WTC11 (cell line): ENCODE data around the gene SEH1L. TPM values are rescaled to one million over a fixed set of nuclear protein-coding genes. Genes with fewer than 3 reads are reported as not detected.

ENCODE experiments used
- ATAC-seq: fragments of 200-7000 bp; cut with Tn5 transposase; 2 replicates; pipeline ENCODE4 v1.10.0; 2021; ENCODE audit warnings: mild to moderate bottlenecking, moderate library complexity
- CTCF ChIA-PET: fragments of 300-600 bp; sonication (Branson Sonifier 250); formaldehyde crosslinking; loops from one replicate; lab custom pipeline; 2021; ENCODE audit warnings: antibody characterized with exemption; lab: Charles Lee
- POLR2A ChIA-PET: fragments of 350-600 bp; sonication (Branson Sonifier 250); formaldehyde crosslinking; loops from one replicate; lab custom pipeline; 2021; ENCODE audit warnings: antibody characterized with exemption; lab: Charles Lee
- DNase-seq: peaks from one replicate; pipeline ENCODE4 v3.0.0; 2021; ENCODE audit warnings: low spot score
- H3K27ac Mint-ChIP-seq: 2 replicates; pipeline ENCODE4 v1.8.0; 2021; ENCODE audit warnings: mixed read lengths
- H3K27me3 Mint-ChIP-seq: 2 replicates; pipeline ENCODE4 v1.8.0; 2021; ENCODE audit warnings: low read depth, mild to moderate bottlenecking, moderate library complexity, mixed read lengths
- H3K36me3 Mint-ChIP-seq: 2 replicates; pipeline ENCODE4 v1.8.0; 2021; ENCODE audit warnings: mixed read lengths
- H3K4me1 Mint-ChIP-seq: 2 replicates; pipeline ENCODE4 v1.8.0; 2022; ENCODE audit warnings: mixed read lengths
- H3K4me3 Mint-ChIP-seq: 2 replicates; pipeline ENCODE4 v1.8.0; 2021; ENCODE audit warnings: mild to moderate bottlenecking, moderate library complexity, mixed read lengths
- H3K9me3 Mint-ChIP-seq: 2 replicates; pipeline ENCODE4 v1.8.0; 2021; ENCODE audit warnings: mixed read lengths
- CBFB ChIP-seq: sonication (generic); formaldehyde crosslinking; IDR thresholded peaks from 2 replicates; pipeline ENCODE4 v1.8.1; 2022; ENCODE audit warnings: mild to moderate bottlenecking, low read depth, missing genetic modification reagents
- FOXJ3 ChIP-seq: sonication (generic); formaldehyde crosslinking; IDR thresholded peaks from 2 replicates; pipeline ENCODE4 v1.9.0; 2021; ENCODE audit warnings: missing genetic modification reagents, mild to moderate bottlenecking, borderline replicate concordance
- GABPB1 ChIP-seq: sonication (generic); formaldehyde crosslinking; IDR thresholded peaks from 2 replicates; pipeline ENCODE4 v1.8.1; 2023; ENCODE audit warnings: mild to moderate bottlenecking, missing genetic modification reagents
- JUN ChIP-seq: sonication (generic); formaldehyde crosslinking; IDR thresholded peaks from 2 replicates; pipeline ENCODE4 v1.8.0; 2023; ENCODE audit warnings: mild to moderate bottlenecking, missing genetic modification reagents
- NFE2L1 ChIP-seq: sonication (generic); formaldehyde crosslinking; IDR thresholded peaks from 2 replicates; pipeline ENCODE4 v1.8.1; 2023; ENCODE audit warnings: missing genetic modification reagents
- NR1H2 ChIP-seq: sonication (generic); formaldehyde crosslinking; IDR thresholded peaks from 2 replicates; pipeline ENCODE4 v1.9.0; 2021; ENCODE audit warnings: mild to moderate bottlenecking, moderate library complexity, missing genetic modification reagents
- RORB ChIP-seq: fragments of 250-450 bp; sonication (Bioruptor Pico); IDR thresholded peaks from 2 replicates; pipeline ENCODE4 v1.9.0; 2021; ENCODE audit warnings: mild to moderate bottlenecking
- SMAD3 ChIP-seq: sonication (generic); formaldehyde crosslinking; IDR thresholded peaks from 2 replicates; pipeline ENCODE4 v1.8.0; 2022; ENCODE audit warnings: missing genetic modification reagents, mild to moderate bottlenecking, borderline replicate concordance
- TCF7 ChIP-seq: sonication (generic); formaldehyde crosslinking; IDR thresholded peaks from 2 replicates; pipeline ENCODE4 v1.8.0; 2022; ENCODE audit warnings: mild to moderate bottlenecking, low read depth, missing genetic modification reagents, moderate library complexity
- ZNF317 ChIP-seq: sonication (generic); formaldehyde crosslinking; IDR thresholded peaks from 2 replicates; pipeline ENCODE4 v1.8.1; 2023; ENCODE audit warnings: low read depth, mild to moderate bottlenecking, moderate library complexity, missing genetic modification reagents, borderline replicate concordance
- ZNF396 ChIP-seq: fragments of 250-450 bp; sonication (Bioruptor Pico); IDR thresholded peaks from 2 replicates; pipeline ENCODE4 v1.8.0; 2021; ENCODE audit warnings: mild to moderate bottlenecking, moderate library complexity, borderline replicate concordance
- ZNF423 ChIP-seq: fragments of 250-450 bp; sonication (Bioruptor Pico); IDR thresholded peaks from 2 replicates; pipeline ENCODE4 v2.1.2; 2022; ENCODE audit warnings: mild to moderate bottlenecking, moderate library complexity
- total RNA-seq: library from RNA; stranded (reverse); gene quantifications from 3 replicates; pipeline ENCODE4 v1.2.3, GENCODE V29; 2021
- TF ChIP-seq, protein P1 (sequence below): sonication (generic); formaldehyde crosslinking; IDR thresholded peaks from 2 replicates; pipeline ENCODE4 v1.8.1; 2023; ENCODE audit warnings: mild to moderate bottlenecking, moderate library complexity, missing genetic modification reagents
- TF ChIP-seq, protein P2 (sequence below): sonication (generic); formaldehyde crosslinking; IDR thresholded peaks from 2 replicates; pipeline ENCODE4 v1.8.0; 2022; ENCODE audit warnings: mild to moderate bottlenecking, missing genetic modification reagents
- TF ChIP-seq, protein P3 (sequence below): sonication (generic); formaldehyde crosslinking; IDR thresholded peaks from 2 replicates; pipeline ENCODE4 v1.8.1; 2022; ENCODE audit warnings: mild to moderate bottlenecking, missing genetic modification reagents, moderate library complexity, borderline replicate concordance
- TF ChIP-seq, protein P4 (sequence below): fragments of 250-450 bp; sonication (Bioruptor Pico); IDR thresholded peaks from 2 replicates; pipeline ENCODE4 v1.9.0; 2021; ENCODE audit warnings: moderate library complexity, mild to moderate bottlenecking, inconsistent platforms, borderline replicate concordance
- TF ChIP-seq, protein P5 (sequence below): sonication (generic); formaldehyde crosslinking; IDR thresholded peaks from 2 replicates; pipeline ENCODE4 v1.8.0; 2022; ENCODE audit warnings: mild to moderate bottlenecking, missing genetic modification reagents
- TF ChIP-seq, protein P6 (sequence below): sonication (generic); formaldehyde crosslinking; IDR thresholded peaks from 2 replicates; pipeline ENCODE4 v1.8.1; 2022; ENCODE audit warnings: mild to moderate bottlenecking, moderate library complexity, missing genetic modification reagents
- TF ChIP-seq, protein P7 (sequence below): sonication (generic); formaldehyde crosslinking; IDR thresholded peaks from 2 replicates; pipeline ENCODE4 v1.8.1; 2022; ENCODE audit warnings: missing genetic modification reagents, borderline replicate concordance
- TF ChIP-seq, protein P8 (sequence below): sonication (generic); formaldehyde crosslinking; IDR thresholded peaks from 2 replicates; pipeline ENCODE4 v1.8.0; 2022; ENCODE audit warnings: mild to moderate bottlenecking, missing genetic modification reagents

The SEH1L gene
- total RNA-seq, 1 experiment from 2014 or later, result 75.5 TPM

DNA sequence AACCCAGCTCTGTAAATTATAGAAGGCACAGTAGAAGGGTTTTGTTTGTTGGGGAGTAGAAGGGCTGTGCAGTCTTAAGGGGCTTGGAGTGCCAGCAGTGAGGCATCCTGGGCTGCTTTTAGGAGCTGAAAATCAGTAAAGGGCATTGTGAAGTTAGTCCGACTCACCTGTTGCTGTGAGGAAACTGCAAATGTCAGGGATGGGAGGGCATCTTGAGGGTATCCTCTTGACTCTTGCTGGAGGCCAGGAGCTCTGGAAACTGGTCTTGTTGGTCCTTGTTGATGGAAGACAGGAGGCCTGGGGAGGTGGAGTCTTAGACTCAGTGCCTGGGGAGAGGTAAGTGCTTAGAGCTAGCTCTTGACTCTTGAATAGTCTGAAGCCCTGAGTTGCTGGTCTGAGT, 57.5 kb downstream of the SEH1L start (continued):
- TF ChIP-seq, protein P1, sequence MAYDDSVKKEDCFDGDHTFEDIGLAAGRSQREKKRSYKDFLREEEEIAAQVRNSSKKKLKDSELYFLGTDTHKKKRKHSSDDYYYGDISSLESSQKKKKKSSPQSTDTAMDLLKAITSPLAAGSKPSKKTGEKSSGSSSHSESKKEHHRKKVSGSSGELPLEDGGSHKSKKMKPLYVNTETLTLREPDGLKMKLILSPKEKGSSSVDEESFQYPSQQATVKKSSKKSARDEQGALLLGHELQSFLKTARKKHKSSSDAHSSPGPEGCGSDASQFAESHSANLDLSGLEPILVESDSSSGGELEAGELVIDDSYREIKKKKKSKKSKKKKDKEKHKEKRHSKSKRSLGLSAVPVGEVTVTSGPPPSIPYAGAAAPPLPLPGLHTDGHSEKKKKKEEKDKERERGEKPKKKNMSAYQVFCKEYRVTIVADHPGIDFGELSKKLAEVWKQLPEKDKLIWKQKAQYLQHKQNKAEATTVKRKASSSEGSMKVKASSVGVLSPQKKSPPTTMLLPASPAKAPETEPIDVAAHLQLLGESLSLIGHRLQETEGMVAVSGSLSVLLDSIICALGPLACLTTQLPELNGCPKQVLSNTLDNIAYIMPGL (CRISPR knock-in tag), result no peak

DNA sequence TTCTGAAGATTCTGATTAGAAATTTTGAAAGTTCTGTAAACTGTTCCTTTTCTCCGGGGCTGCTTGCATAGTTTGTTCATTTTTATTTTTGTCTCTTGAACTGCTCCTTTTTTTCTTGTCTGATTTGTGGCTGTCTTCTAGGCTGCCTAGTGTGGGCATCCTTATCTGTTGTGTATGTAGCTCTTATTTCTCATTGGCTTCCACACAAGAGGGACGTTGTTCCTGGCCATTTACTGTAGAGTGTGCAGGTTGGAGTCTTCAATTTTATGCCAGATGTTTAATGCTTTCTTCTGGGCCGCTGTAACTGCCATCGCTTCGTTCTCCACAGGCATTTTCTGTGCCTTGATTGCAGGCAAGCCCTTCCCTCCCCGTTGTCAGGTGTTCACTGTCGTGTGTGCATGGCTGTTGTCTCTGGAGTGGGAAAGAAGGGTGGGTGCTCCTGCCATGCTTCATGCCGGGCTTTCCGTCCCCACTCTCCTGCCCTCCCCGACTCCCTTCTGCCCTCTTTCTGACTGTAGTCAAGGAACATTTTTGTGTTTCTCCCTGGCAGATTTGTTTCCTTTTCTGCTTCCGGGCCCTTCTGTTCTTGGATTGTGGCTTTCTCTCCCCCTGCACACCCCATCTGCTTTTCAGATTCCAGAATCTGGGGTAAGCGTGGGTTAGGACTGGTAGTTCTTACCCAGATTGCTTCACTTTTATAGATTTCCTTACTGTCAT, 58.9 kb downstream of the SEH1L start:
- Mint-ChIP-seq H3K4me1 (no peaks in the 10 kb centered on the region), H3K9me3 (no peaks in the 10 kb centered on the region), H3K27me3 (no peaks in the 10 kb centered on the region), H3K27ac (peak overlapping the region; percentile 62; the same call in 1 of the 2 replicates), H3K4me3 (no peak overlapping the region), H3K36me3 (peaks cover 19% of the 10 kb centered on the region)
- no peak for DNase-seq
- ChIA-PET POLR2A (no interaction called here), CTCF (interaction anchor here (1.4 kb wide), 1 partner anchor 106 kb away, joined by 3 read pairs; no protein-coding TSS in a partner anchor)
- ATAC-seq, result no peak
- TF ChIP-seq NR1H2 (CRISPR knock-in tag) (no peak), FOXJ3 (CRISPR knock-in tag) (no peak), TCF7 (CRISPR knock-in tag) (no peak), ZNF317 (no peak), ZNF423 (CRISPR knock-in tag) (no peak), GABPB1 (CRISPR knock-in tag) (no peak), NFE2L1 (CRISPR knock-in tag) (no peak), SMAD3 (CRISPR knock-in tag) (no peak), RORB (CRISPR knock-in tag) (no peak), CBFB (CRISPR knock-in tag) (no peak)
- TF ChIP-seq, protein P2, sequence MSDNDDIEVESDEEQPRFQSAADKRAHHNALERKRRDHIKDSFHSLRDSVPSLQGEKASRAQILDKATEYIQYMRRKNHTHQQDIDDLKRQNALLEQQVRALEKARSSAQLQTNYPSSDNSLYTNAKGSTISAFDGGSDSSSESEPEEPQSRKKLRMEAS, result no peak
- TF ChIP-seq, protein P3, sequence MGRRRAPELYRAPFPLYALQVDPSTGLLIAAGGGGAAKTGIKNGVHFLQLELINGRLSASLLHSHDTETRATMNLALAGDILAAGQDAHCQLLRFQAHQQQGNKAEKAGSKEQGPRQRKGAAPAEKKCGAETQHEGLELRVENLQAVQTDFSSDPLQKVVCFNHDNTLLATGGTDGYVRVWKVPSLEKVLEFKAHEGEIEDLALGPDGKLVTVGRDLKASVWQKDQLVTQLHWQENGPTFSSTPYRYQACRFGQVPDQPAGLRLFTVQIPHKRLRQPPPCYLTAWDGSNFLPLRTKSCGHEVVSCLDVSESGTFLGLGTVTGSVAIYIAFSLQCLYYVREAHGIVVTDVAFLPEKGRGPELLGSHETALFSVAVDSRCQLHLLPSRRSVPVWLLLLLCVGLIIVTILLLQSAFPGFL (CRISPR knock-in tag), result no peak
- TF ChIP-seq, protein P4, sequence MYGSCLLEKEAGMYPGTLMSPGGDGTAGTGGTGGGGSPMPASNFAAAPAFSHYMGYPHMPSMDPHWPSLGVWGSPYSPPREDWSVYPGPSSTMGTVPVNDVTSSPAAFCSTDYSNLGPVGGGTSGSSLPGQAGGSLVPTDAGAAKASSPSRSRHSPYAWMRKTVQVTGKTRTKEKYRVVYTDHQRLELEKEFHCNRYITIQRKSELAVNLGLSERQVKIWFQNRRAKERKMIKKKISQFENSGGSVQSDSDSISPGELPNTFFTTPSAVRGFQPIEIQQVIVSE (CRISPR knock-in tag), result no peak
- TF ChIP-seq, protein P5, sequence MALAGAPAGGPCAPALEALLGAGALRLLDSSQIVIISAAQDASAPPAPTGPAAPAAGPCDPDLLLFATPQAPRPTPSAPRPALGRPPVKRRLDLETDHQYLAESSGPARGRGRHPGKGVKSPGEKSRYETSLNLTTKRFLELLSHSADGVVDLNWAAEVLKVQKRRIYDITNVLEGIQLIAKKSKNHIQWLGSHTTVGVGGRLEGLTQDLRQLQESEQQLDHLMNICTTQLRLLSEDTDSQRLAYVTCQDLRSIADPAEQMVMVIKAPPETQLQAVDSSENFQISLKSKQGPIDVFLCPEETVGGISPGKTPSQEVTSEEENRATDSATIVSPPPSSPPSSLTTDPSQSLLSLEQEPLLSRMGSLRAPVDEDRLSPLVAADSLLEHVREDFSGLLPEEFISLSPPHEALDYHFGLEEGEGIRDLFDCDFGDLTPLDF (CRISPR knock-in tag), result no peak
- TF ChIP-seq, protein P6, sequence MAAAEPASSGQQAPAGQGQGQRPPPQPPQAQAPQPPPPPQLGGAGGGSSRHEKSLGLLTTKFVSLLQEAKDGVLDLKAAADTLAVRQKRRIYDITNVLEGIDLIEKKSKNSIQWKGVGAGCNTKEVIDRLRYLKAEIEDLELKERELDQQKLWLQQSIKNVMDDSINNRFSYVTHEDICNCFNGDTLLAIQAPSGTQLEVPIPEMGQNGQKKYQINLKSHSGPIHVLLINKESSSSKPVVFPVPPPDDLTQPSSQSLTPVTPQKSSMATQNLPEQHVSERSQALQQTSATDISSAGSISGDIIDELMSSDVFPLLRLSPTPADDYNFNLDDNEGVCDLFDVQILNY (CRISPR knock-in tag), result no peak
- TF ChIP-seq, all 79 proteins: peak for 0

DNA sequence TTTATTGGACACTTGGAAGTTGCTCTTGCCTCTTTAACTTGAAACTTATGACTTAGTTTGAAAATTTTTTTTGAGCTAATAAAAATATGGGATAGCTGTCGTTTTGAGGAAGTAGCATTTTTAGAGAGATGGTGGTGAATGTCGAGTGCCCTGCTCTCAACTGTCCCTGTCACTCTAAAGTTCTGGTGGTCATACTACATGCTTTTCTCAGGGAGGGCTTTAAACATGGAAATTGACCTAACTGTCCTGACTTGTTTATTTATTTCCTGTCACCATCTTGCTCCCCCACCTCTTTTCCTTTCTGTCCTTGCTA, 59.4 kb downstream of the SEH1L start:
- no peak for DNase-seq
- no peak overlapping the region for H3K4me3 Mint-ChIP-seq
- H3K36me3 Mint-ChIP-seq, result peaks cover 21% of the 10 kb centered on the region
- H3K4me1 Mint-ChIP-seq, result no peaks in the 10 kb centered on the region
- H3K27ac Mint-ChIP-seq, result peak overlapping the region; percentile 62
- no peaks in the 10 kb centered on the region for H3K9me3 Mint-ChIP-seq
- ATAC-seq, result no peak
- no peaks in the 10 kb centered on the region for H3K27me3 Mint-ChIP-seq
- ChIA-PET POLR2A (no interaction called here), CTCF (interaction anchor here (1.4 kb wide), 1 partner anchor 106 kb away, joined by 3 read pairs; no protein-coding TSS in a partner anchor)
- TF ChIP-seq ZNF423 (CRISPR knock-in tag) (no peak), TCF7 (CRISPR knock-in tag) (no peak), JUN (CRISPR knock-in tag) (no peak), ZNF396 (CRISPR knock-in tag) (no peak), CBFB (CRISPR knock-in tag) (no peak)
- TF ChIP-seq, protein P3 (CRISPR knock-in tag), result no peak
- TF ChIP-seq, protein P7, sequence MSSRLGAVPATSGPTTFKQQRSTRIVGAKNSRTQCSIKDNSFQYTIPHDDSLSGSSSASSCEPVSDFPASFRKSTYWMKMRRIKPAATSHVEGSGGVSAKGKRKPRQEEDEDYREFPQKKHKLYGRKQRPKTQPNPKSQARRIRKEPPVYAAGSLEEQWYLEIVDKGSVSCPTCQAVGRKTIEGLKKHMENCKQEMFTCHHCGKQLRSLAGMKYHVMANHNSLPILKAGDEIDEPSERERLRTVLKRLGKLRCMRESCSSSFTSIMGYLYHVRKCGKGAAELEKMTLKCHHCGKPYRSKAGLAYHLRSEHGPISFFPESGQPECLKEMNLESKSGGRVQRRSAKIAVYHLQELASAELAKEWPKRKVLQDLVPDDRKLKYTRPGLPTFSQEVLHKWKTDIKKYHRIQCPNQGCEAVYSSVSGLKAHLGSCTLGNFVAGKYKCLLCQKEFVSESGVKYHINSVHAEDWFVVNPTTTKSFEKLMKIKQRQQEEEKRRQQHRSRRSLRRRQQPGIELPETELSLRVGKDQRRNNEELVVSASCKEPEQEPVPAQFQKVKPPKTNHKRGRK (CRISPR knock-in tag), result no peak
- TF ChIP-seq, protein P8, sequence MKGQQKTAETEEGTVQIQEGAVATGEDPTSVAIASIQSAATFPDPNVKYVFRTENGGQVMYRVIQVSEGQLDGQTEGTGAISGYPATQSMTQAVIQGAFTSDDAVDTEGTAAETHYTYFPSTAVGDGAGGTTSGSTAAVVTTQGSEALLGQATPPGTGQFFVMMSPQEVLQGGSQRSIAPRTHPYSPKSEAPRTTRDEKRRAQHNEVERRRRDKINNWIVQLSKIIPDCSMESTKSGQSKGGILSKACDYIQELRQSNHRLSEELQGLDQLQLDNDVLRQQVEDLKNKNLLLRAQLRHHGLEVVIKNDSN, result no peak
